ENCODE results near the gene TMEM171. TPM values are rescaled to one million over a fixed set of nuclear protein-coding genes. Genes with fewer than 3 reads are reported as not detected.

The TMEM171 gene
- total RNA-seq, 1 experiment from 2014 or later: not detected

DNA sequence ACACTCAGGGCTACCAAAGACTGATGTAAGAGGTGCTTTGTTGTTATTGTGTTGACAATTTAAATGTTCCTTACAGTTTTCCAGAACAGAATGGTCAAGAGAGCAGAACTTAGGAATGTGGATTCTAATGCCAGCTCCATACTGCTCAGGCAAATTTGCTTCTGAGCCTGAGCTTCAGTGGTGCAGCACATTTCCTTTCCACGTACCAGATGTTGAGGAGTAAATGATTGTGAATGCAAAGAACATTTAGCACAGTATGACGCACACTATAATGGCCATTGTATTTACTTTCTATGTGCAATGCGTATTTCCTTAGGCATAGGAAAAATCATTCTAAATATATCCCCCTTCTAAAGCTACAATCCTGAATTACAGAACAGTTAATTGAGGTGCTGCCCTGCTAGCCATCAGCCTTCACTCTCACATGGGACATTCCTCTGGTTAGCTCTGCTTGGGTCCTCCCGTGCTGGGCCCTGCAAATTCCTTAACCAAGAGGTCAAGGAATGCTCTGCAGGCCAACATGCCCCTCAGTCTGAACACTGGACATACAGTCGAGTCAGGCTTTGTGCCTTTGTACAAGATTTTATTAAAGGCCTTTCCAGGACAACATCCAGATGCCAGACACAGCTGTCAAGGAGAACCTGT lies 31.5 kb downstream of the TMEM171 start:
- DNase-seq (ENCODE audit: low spot score): no peak

DNA sequence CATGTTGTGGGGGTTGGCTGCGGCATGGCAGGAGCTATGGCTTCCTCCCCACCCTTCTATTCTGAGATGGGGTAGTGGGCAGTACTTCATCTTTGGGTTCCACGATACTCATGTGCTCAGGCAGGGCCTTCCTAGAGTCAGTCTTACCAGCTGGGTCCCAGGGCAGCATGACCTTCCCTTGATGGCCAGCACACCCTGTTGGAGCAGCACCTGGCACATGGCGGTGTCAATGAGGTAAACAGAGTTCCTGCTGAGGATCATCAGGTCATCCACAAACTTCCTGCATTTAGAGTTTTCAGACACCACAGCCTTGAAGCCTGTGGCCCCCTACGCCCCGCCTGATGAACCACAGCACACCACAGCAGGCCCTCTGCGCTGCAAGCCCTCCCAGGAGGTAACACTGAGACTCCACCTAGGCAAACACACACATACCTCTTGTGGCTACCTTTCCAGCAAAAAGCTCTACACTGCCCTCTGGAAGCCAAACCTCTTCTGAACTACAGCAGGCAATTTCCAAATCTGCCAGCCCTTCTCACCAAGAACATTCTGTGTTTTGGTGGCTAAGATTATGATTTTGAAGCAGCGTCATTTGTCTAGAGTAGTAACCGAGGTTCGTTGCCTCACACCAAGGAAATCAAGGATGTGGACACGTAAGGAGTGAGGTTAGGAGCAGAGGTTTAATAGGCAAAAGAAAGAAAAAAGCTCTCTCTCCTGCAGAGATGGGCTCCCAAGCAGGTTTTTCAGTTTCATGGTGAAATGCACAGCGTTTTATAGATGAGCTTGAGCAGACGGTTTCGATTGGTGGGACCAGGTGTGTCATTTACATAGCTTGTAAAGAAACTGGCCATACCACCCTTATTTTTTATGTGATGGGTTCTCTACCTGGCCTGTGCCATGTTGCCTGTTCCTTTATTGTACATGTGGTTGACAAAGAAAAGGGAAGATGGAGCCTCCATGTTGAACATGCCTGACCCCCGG lies 32.3 kb downstream of the TMEM171 start:
- peak; percentile 8 for DNase-seq (ENCODE audit: low spot score)

DNA sequence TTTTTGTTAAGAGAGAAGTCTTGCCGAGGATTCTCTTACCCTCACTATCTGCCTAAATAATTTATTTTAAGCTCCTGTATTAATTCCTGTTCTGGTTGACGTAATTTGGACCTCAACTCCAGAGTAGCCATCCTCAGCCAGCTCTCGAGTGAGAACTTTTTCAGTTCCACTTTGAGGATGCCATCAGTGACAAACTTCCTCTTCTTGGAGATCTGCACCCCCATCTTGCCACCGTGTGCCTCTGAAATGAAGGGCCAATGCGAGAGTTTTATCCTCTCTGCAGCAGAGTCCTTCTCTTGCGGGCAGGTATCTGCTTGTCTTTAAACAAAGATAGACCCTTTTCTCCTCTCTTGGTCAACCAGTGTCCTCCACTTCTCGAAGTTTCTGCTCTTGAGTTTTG lies 33.1 kb downstream of the TMEM171 start:
- no peak for DNase-seq (ENCODE audit: low spot score)

DNA sequence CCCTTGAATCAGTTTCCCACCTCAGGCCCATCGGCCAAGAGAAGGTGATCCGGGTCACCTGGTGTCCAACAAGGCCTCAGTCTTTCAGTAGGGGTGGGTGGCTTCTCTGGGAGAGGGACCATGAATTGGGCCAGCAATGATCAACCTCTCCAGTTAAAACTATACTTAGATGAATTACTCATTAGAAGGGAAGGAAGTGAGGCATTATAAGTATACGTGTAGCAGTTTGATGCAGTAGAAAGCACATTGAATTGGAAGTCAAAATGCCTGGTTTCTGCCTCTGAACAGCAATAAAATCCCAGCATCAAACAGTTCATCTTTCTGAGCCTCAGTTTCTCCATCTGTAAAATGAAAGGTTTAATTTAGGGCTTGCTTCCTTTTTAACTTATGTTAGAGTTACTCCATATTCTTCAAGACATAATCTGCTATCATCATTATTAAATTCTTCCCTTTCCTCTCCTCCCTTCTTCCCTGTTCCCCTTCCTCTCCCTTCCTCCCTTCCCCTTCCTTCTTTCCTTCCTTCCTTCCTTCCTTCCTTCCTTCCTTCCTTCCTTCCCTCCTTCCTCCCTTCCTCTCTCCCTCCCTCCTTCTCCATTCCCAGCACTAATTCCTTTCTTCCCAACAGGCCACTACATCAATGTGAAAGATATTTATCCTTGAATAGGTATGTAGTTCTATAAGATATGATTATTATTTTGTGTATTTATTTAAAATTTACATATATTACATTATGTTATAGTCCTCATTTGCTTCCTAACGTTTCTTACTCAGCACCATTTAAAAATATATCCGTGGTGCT lies 34.0 kb downstream of the TMEM171 start:
- DNase-seq (ENCODE audit: low spot score): no peak

DNA sequence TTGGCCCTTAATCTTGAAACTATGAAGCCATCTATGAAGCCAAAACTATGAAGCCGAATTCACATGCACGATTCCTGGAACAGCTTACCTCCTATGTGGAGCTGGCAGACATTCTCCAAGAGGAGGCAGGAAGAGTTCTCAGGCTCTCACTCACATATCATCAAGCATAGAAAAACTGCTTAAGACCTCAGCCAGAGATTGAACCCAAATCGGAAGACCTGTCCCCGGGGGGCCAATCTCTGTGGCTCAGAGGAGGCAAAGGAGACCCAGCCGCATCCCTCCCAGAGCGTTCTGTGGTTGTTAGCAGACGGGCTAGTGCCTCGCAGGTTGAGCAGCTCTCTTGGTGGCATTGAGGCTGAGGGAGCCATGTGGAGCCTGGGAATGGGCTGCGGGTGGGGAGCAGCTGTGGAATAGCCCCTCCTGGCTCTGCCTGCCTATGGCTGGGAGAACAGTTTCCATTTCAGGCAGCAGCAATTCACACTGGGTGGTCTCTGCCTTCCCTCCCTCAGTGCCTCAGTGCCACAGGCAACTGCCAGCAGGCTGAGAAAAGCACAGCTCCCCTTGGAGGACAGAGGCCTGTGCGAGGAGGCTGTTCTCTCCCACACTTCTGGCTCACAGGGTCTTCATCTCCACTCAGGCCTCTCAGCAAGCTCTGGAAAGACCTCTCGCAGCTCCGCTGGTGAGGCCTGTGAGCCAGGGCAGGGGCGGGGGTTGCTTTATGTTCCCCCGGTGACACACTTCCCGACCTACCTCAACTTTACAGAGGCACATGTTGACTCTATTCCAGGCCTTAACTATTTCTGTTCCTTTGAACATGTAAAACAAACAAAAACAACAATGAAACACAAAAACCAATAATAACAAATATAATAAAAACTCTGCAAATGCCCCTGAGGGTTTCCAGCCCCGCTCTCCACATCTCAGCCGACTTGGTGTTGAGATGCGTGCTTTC lies 35.2 kb downstream of the TMEM171 start:
- DNase-seq (ENCODE audit: low spot score): no peak

DNA sequence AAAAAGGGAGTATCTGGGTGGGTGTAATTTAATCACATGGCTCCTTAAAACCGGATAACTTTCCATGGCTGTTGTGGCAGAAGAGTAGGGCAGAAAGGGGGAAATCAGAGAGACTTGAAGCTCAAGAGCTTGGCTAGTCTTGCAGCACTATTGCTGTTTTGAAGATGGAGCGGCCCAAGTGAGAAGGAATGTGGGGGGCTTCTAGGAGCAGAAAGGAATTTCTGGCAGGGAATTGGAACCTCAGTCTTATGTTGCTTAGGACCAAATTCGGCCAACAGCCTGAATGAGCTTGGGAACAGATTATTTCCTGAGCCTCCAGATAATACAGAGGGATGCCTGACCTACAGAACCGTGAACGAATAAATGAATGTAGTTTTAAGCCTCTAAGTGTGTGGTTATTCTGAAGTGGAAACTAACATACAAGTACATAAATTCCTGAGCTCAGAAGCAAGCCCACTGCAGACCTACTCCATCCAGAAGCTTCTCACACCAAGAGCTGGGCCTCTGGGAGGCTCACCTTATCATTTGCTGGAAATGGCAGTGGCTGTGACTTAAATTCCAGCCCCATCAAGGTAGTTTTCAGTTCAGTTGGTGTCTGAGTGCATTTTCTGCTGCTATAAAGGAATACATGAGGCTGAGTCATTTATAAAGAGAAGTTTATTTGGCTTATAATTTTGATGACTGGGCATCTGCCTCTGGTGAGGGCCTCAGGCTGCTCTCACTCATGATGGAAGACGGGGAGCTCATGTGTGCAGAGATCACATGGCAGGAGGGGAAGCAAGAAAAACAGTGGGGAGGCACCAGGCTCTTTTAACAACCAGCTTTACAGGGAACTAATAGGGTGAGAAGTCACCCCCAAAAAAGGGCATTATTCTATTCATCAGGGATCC lies 37.3 kb downstream of the TMEM171 start:
- no peak for DNase-seq (ENCODE audit: low spot score)

DNA sequence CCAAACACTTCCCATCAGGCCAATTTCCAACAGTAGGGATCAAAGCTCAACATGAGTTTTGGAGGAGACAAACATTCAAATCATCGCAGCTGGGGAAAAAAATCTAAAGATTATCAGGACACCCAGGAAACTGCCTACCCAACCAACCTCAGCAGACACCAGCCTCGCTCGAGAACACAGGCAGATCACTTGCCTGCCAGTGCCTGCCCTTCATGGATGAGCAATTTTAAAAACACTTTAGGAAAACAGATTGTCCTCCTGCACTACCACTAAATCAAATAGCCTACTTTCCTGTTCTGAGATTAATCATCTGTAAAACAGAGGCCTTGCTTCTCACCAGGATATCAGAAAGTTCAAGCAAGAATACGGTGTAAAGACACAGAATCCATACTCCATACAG lies 37.9 kb downstream of the TMEM171 start:
- DNase-seq (ENCODE audit: low spot score): no peak

DNA sequence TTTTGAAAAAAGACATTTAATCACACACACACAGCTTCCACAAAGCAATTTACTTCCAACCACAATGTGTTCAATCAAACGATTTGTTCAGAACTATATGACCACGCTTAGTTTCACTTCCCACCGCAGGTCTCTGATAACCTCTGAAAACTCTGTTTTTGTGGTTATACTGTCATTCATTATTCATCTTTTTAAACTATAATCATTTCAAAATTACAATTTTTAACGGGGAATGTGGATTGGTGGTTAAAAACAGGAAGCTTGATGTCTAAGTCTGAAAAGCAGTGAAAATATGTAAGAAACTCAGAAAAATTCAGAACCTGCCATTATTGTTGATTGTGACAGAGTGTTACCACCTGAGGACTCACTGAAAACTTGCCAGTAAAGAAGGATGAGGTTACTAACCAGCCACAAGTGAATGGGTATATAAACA lies 39.9 kb downstream of the TMEM171 start:
- DNase-seq (ENCODE audit: low spot score): no peak

DNA sequence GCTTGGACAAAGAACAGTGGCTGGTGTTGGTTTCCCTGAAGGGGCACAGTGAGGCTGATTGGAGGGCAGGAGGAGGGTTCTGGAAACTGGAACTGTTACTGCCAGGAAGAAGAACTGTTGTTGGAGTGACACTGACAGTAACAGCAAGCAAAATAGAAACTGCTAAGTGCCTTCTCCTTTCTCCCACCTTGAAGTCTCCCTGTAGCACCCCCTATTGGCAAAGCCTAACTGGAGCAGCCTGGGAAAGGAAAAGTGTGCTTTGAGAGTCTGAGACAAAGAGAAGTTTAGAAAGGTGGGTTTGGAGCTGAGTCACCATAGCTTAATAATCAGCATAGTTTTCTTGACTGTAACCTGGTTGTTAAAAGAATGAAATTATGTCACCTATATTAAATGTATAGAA lies 50.1 kb downstream of the TMEM171 start:
- peak; percentile 43 for DNase-seq (ENCODE audit: low spot score)

DNA sequence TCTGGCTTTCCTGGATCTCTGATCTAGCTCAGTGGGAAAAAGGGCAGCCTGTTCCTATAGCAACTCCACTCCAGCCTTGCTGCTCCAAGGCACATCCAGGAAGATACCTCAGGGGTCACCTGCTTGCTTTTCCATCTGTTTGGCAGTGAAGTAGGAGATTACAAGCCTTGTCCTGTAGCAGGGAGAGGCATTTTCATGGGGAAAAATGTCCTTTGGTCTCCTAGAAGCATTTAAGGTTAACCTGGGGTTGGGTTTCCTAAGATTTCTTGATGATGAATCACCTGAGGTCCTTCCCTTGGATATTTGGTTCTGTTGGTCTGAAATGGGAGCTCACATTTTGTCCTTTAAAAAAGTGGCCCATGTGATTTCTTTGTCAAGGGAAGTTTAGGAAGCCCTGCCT lies 51.1 kb downstream of the TMEM171 start:
- DNase-seq (ENCODE audit: low spot score): no peak

DNA sequence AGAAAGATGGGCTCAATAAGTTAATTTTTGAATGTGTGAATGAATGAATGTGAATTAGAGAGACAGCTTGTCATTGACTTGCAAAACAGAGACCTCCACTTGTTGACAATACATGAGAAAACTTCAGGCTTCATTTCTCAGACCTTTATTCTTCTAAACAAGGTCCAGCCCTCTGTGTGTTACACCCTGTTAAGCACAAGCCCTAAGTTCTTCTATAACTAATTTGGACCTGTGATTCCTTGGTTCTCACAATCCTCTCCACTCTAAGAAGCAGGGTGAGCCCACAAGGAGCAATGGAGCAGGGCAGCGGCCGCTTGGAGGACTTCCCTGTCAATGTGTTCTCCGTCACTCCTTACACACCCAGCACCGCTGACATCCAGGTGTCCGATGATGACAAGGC lies 52.6 kb downstream of the TMEM171 start, which contains the start of gene TMEM174:
TSS of gene TMEM174 (plus strand) at position 243 of the 400 bp plus-strand sequence. CDS start at position 294, 51 bp downstream.
- DNase-seq (ENCODE audit: low spot score): no peak

DNA sequence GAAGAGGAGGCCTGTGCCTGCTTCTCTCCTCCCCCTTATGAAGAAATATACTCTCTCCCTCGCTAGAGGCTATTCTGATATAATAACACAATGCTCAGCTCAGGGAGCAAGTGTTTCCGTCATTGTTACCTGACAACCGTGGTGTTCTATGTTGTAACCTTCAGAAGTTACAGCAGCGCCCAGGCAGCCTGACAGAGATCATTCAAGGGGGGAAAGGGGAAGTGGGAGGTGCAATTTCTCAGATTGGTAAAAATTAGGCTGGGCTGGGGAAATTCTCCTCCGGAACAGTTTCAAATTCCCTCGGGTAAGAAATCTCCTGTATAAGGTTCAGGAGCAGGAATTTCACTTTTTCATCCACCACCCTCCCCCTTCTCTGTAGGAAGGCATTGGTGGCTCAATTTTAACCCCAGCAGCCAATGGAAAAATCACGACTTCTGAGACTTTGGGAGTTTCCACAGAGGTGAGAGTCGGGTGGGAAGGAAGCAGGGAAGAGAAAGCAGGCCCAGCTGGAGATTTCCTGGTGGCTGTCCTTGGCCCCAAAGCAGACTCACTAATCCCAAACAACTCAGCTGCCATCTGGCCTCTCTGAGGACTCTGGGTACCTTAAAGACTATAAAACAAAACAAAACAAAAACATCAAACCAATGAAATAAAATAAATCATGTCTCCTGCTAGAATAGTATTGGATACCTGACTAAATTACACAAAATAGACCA lies 53.9 kb downstream of the TMEM171 start:
- DNase-seq (ENCODE audit: low spot score): no peak

DNA sequence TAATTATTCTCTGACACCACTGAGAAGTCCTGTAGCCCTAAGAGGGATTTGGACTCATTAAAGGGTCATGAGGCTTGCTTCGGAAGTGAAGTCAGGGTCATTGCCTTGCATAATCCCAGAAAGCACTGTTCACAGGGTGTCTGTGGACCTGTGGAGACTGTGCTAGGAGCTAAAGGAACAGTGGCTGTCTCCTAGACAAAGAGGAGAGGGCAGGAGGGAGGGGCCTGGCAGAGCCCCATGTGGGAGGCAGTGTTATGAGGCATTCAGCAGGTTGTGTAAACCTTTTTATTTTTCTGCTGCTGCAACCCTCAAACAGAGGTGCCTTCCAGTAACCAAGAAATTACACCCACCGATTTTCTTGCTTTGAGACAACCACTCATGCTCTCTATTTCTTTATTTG lies 55.9 kb downstream of the TMEM171 start:
- no peak for DNase-seq (ENCODE audit: low spot score)

DNA sequence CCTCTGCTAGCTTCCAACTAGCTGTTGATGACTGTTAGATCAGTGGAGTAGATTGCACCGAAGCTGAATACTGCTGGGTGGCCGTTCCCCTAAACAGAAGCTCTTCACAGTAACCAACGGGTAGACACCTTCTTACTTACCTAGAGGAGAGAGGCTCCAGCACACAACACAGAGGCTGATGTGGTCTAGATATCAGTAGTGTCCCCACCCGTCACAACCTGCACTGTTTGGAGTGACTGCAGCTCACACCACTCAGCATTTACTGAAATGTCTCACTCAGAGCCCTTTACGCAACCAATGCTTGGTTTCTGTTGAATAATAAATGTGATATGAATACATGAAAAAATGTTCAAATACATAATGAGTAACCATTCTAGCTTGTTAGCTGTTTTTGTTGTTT lies 57.9 kb downstream of the TMEM171 start:
- DNase-seq (ENCODE audit: low spot score): no peak

DNA sequence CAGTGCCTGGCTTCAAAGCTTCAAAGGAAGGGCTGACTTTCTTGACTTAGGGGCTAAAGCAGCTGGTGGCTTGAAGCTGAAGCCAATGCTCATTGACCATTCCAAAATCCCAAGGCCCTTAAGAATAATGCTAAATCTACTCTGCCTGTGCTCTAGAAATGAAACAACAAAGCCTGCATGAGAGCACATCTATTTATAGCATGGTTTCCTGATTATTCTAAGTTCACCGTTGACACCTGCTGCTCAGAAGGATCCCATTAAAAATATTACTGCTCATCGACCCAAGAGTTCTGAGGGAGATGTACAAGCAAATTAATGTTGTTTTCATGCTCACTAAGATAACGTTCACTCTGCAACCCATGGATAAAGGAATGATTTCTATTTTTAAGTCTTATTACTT lies 59.4 kb downstream of the TMEM171 start:
- DNase-seq (ENCODE audit: low spot score): no peak

DNA sequence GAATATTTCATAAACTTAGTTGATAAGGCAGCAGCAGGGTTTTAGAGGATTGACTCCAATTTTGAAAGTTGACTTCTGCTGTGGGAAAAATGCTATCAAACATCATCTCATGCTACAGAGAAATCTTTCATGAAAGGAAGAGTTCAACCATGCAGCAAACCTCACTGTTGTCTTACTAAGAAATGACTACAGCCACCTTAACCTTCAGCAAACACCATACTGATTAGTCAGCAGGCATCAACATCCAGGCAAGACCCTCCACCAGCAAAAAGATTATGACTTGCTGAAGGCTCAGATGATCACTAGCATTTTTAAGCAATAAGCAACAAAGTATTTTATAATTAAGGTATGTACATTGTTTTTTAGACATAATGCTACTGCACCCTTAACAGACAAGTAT lies 60.2 kb downstream of the TMEM171 start:
- DNase-seq (ENCODE audit: low spot score): no peak
